OCI-LY3 (cell line): ENCODE measurements around the gene FUT8.

Source experiments
- H2AFZ ChIP-seq: fragments of 200-600, 300-600 bp; shearing (Covaris generic); 2 replicates; pipeline ENCODE4 v1.6.0; 2014; ENCODE audit warnings: antibody characterized with exemption, low read depth, low read length
- H3K27ac ChIP-seq: fragments of 200-600, 300-600 bp; sonication (generic); 2 replicates; pipeline ENCODE4 v1.5.1; 2014; ENCODE audit warnings: mild to moderate bottlenecking, low read length, moderate library complexity, mixed read lengths
- H3K27me3 ChIP-seq: fragments of 200-600, 300-600 bp; sonication (generic); 2 replicates; pipeline ENCODE4 v1.6.1; 2014; ENCODE audit warnings: low read depth, low read length, mixed read lengths
- H3K36me3 ChIP-seq: fragments of 200-600, 300-600 bp; sonication (generic); replicated peaks from 2 replicates; pipeline ENCODE3; 2014; ENCODE audit warnings: low read depth, low read length, mixed read lengths
- H3K4me1 ChIP-seq: fragments of 300-600, 200-600 bp; sonication (generic); 2 replicates; pipeline ENCODE4 v1.6.1; 2014; ENCODE audit warnings: low read length, mixed read lengths
- H3K4me2 ChIP-seq: fragments of 200-600, 300-600 bp; sonication (generic); 2 replicates; pipeline ENCODE4 v1.6.1; 2014; ENCODE audit warnings: low read length, mixed read lengths
- H3K4me3 ChIP-seq: fragments of 300-600, 200-600 bp; sonication (generic); 2 replicates; pipeline ENCODE4 v1.5.1; 2014; ENCODE audit warnings: antibody characterized with exemption, mild to moderate bottlenecking, low read length, moderate library complexity
- H3K79me2 ChIP-seq: fragments of 300-600, 200-600 bp; shearing (Covaris generic); 2 replicates; pipeline ENCODE4 v1.6.1; 2014; ENCODE audit warnings: mild to moderate bottlenecking, low read length, mixed read lengths
- H3K9ac ChIP-seq: fragments of 300-600, 200-600 bp; shearing (Covaris generic); 2 replicates; pipeline ENCODE4 v1.6.0; 2014; ENCODE audit warnings: mild to moderate bottlenecking, low read length, moderate library complexity
- H3K9me3 ChIP-seq: fragments of 200-600, 300-600 bp; shearing (Covaris generic); 2 replicates; pipeline ENCODE4 v1.6.1; 2014; ENCODE audit warnings: low read length, mixed read lengths; ENCODE audit not compliant: insufficient read depth
- H4K20me1 ChIP-seq: fragments of 200-600, 300-600 bp; sonication (generic); 2 replicates; pipeline ENCODE4 v1.6.1; 2016; ENCODE audit warnings: low read length, mixed read lengths; ENCODE audit not compliant: insufficient read depth
- EZH2phosphoT487 ChIP-seq: fragments of 200-600 bp; shearing (Covaris generic); IDR thresholded peaks from 2 replicates; pipeline ENCODE4 v1.6.1; 2018; ENCODE audit warnings: antibody characterized with exemption, mixed run types, low read depth
- TF ChIP-seq, protein P1 (sequence below): fragments of 200-600, 300-600 bp; sonication (generic); IDR thresholded peaks from 2 replicates; pipeline ENCODE4 v1.5.1; 2014; ENCODE audit warnings: antibody characterized with exemption, low read length, low read depth

The FUT8 gene

GRCh38 chr14:65658202-65658601 lies 245.7 kb downstream of the FUT8 start:
- Histone ChIP-seq H3K79me2 (no peaks in the 10 kb centered on the region), H3K36me3 (no peaks in the 10 kb centered on the region), H3K4me2 (no peak overlapping the region)

GRCh38 chr14:65661865-65662264 lies 249.3 kb downstream of the FUT8 start:
- no peak overlapping the region for H3K9ac ChIP-seq
- H4K20me1 ChIP-seq: no peaks in the 10 kb centered on the region
- no peaks in the 10 kb centered on the region for H3K36me3 ChIP-seq
- peaks cover 3% of the 10 kb centered on the region; the same call in 1 of the 2 replicates for H3K27me3 ChIP-seq
- no peak overlapping the region for H3K27ac ChIP-seq
- H3K9me3 ChIP-seq: no peaks in the 10 kb centered on the region
- TF ChIP-seq EZH2phosphoT487: no peak
- TF ChIP-seq, protein P1, sequence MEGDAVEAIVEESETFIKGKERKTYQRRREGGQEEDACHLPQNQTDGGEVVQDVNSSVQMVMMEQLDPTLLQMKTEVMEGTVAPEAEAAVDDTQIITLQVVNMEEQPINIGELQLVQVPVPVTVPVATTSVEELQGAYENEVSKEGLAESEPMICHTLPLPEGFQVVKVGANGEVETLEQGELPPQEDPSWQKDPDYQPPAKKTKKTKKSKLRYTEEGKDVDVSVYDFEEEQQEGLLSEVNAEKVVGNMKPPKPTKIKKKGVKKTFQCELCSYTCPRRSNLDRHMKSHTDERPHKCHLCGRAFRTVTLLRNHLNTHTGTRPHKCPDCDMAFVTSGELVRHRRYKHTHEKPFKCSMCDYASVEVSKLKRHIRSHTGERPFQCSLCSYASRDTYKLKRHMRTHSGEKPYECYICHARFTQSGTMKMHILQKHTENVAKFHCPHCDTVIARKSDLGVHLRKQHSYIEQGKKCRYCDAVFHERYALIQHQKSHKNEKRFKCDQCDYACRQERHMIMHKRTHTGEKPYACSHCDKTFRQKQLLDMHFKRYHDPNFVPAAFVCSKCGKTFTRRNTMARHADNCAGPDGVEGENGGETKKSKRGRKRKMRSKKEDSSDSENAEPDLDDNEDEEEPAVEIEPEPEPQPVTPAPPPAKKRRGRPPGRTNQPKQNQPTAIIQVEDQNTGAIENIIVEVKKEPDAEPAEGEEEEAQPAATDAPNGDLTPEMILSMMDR: no peak
- no peak overlapping the region for H2AFZ ChIP-seq
- no peaks in the 10 kb centered on the region for H3K79me2 ChIP-seq
- no peak overlapping the region for H3K4me3 ChIP-seq
- no peak overlapping the region for H3K4me2 ChIP-seq
- H3K4me1 ChIP-seq: no peaks in the 10 kb centered on the region

More at GRCh38 chr14:65658202-65658601, 245.7 kb downstream of the FUT8 start:
- Histone ChIP-seq H4K20me1 (no peaks in the 10 kb centered on the region), H3K27me3 (peaks cover 3% of the 10 kb centered on the region; the same call in 1 of the 2 replicates), H3K9ac (no peak overlapping the region), H3K4me3 (no peak overlapping the region), H2AFZ (no peak overlapping the region), H3K27ac (no peak overlapping the region), H3K4me1 (no peaks in the 10 kb centered on the region), H3K9me3 (no peaks in the 10 kb centered on the region)
- TF ChIP-seq EZH2phosphoT487: no peak
- TF ChIP-seq, protein P1: no peak

DNA sequence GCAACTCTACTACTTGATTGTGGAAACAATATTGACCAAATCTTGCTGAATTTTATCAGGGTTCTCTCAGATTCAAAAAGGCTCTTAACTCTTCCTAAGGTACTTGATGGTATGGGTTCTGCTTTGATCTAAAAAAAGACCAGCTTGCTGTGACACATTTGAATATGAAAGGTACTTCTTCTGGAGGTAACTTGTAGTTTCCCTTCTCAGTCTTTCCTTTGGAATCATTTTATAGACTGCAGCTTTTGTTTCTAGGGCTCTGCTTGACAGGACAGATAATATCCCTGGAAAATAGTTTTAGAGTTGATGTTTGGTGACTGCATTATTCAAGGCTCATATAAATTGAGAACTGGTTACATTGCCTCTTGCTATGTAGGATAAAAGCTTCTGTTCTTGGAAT lies 251.9 kb downstream of the FUT8 start:
- H3K9me3 ChIP-seq: no peaks in the 10 kb centered on the region
- no peaks in the 10 kb centered on the region for H3K36me3 ChIP-seq
- H2AFZ ChIP-seq: no peak overlapping the region
- H3K4me2 ChIP-seq: no peak overlapping the region
- no peak overlapping the region for H3K27ac ChIP-seq
- TF ChIP-seq EZH2phosphoT487: no peak
- TF ChIP-seq, protein P1: no peak
- H3K4me1 ChIP-seq: no peaks in the 10 kb centered on the region
- H3K9ac ChIP-seq: no peak overlapping the region
- no peaks in the 10 kb centered on the region for H3K27me3 ChIP-seq
- H4K20me1 ChIP-seq: no peaks in the 10 kb centered on the region
- no peak overlapping the region for H3K4me3 ChIP-seq
- H3K79me2 ChIP-seq: no peaks in the 10 kb centered on the region

GRCh38 chr14:65676361-65677014 lies 264.0 kb downstream of the FUT8 start:
- no peak overlapping the region for H2AFZ ChIP-seq
- no peak overlapping the region for H3K9ac ChIP-seq
- H3K4me3 ChIP-seq: no peak overlapping the region
- H3K9me3 ChIP-seq: no peaks in the 10 kb centered on the region
- H3K4me2 ChIP-seq: no peak overlapping the region
- H3K79me2 ChIP-seq: no peaks in the 10 kb centered on the region
- no peak overlapping the region for H3K27ac ChIP-seq
- H3K4me1 ChIP-seq: no peaks in the 10 kb centered on the region
- H3K27me3 ChIP-seq: no peaks in the 10 kb centered on the region
- no peaks in the 10 kb centered on the region for H3K36me3 ChIP-seq
- no peaks in the 10 kb centered on the region for H4K20me1 ChIP-seq
- TF ChIP-seq EZH2phosphoT487: no peak
- TF ChIP-seq, protein P1: no peak
